PFSK-1 (cell line): ENCODE data around the gene KRTAP10-10.

Experiments
- FOXP2 ChIP-seq: optimal IDR thresholded peaks from 2 replicates; pipeline ENCODE3; 2011; ENCODE audit warnings: borderline replicate concordance, control low read depth, inconsistent platforms; ENCODE audit not compliant: insufficient read depth; ENCODE audit errors: extremely low read length, extremely low read depth
- POLR2AphosphoS5 ChIP-seq: IDR thresholded peaks from 2 replicates; pipeline ENCODE4 v1.6.1; 2012; ENCODE audit warnings: low read depth, mild to moderate bottlenecking, control low read depth, low read length, moderate library complexity
- REST ChIP-seq, 2 experiments: IDR thresholded peaks; 2 replicates each; pipeline versions ENCODE4 v1.6.1 to v1.8.0; 2011 to 2012; ENCODE audit warnings: low read depth in 2 of 2, low read length in 2 of 2, control low read depth in 1 of 2, inconsistent platforms in 1 of 2, mild to moderate bottlenecking in 1 of 2, moderate library complexity in 1 of 2; ENCODE audit not compliant: insufficient read depth in 1 of 2
- SIN3A ChIP-seq: IDR thresholded peaks from 2 replicates; pipeline ENCODE4 v1.6.1; 2012; ENCODE audit warnings: mild to moderate bottlenecking, low read length, moderate library complexity, borderline replicate concordance; ENCODE audit not compliant: insufficient read depth
- TAF1 ChIP-seq: IDR thresholded peaks from 2 replicates; pipeline ENCODE4 v1.6.1; 2012; ENCODE audit warnings: low read length, control low read depth, borderline replicate concordance; ENCODE audit not compliant: insufficient read depth

The KRTAP10-10 gene

GRCh38 chr21:44618504-44618903 lies 18.7 kb upstream of the KRTAP10-10 start:
- no peak for TF ChIP-seq FOXP2
- no peak for TF ChIP-seq POLR2AphosphoS5
- TF ChIP-seq TAF1, result no peak
- TF ChIP-seq SIN3A, result no peak
- no peak for TF ChIP-seq REST (IDR thresholded peaks at IDR 0.05; ENCODE audit: insufficient read depth in 1 of 2, low read depth in 2 of 2, low read length in 2 of 2)

- TF ChIP-seq REST (IDR thresholded peaks at IDR 0.05; ENCODE audit: insufficient read depth in 1 of 2, low read depth in 2 of 2, low read length in 2 of 2), result no peak
- TF ChIP-seq FOXP2, result no peak
- no peak for TF ChIP-seq SIN3A
- no peak for TF ChIP-seq TAF1
- no peak for TF ChIP-seq POLR2AphosphoS5
Observed at GRCh38 chr21:44618909-44619308, 18.2 kb upstream of the KRTAP10-10 start.

GRCh38 chr21:44619886-44620285 lies 17.3 kb upstream of the KRTAP10-10 start:
- TF ChIP-seq SIN3A (no peak), POLR2AphosphoS5 (no peak), TAF1 (no peak), FOXP2 (no peak), REST (IDR thresholded peaks at IDR 0.05; ENCODE audit: insufficient read depth in 1 of 2, low read depth in 2 of 2, low read length in 2 of 2) (no peak)

GRCh38 chr21:44623575-44623974 lies 13.6 kb upstream of the KRTAP10-10 start:
- TF ChIP-seq POLR2AphosphoS5, result no peak

GRCh38 chr21:44625756-44626155 lies 11.4 kb upstream of the KRTAP10-10 start:
- no peak for TF ChIP-seq FOXP2
- TF ChIP-seq REST (IDR thresholded peaks at IDR 0.05; ENCODE audit: insufficient read depth in 1 of 2, low read depth in 2 of 2, low read length in 2 of 2), result no peak
- no peak for TF ChIP-seq POLR2AphosphoS5

- TF ChIP-seq POLR2AphosphoS5 (no peak), FOXP2 (no peak), SIN3A (no peak), REST (IDR thresholded peaks at IDR 0.05; ENCODE audit: insufficient read depth in 1 of 2, low read depth in 2 of 2, low read length in 2 of 2) (no peak), TAF1 (no peak)
Observed at GRCh38 chr21:44626262-44626661, 10.9 kb upstream of the KRTAP10-10 start.
